Endothelial cell of umbilical vein (primary cell): ENCODE measurements around the gene DBT. TPM values are rescaled to one million over a fixed set of nuclear protein-coding genes. Genes with fewer than 3 reads are reported as not detected.

Source experiments
- BruUV-seq: library from RNA; stranded (reverse); fragments of 400-500 nt; replicated peaks from 2 replicates; lab custom pipeline; 2021; lab: Mats Ljungman, UMichigan
- CTCF ChIA-PET: fragments of 300-600, 350-600 bp; sonication (Branson Sonifier 250); formaldehyde crosslinking; loops from one replicate; lab custom pipeline; 2021; ENCODE audit warnings: antibody characterized with exemption, inconsistent platforms; lab: Charles Lee
- POLR2A ChIA-PET: fragments of 300-600, 350-600 bp; sonication (Branson Sonifier 250); formaldehyde crosslinking; loops from one replicate; lab custom pipeline; 2021; ENCODE audit warnings: antibody characterized with exemption, inconsistent platforms; lab: Charles Lee
- DNase-seq: peaks from one replicate; pipeline ENCODE4 v3.0.0-alpha.2; 2011; ENCODE audit warnings: low read depth, low spot score
- FAIRE-seq: peaks from 2 replicates; lab custom pipeline; 2011; peaks lifted over from hg19 to GRCh38; lab: Jason Lieb, UNC
- H2AFZ ChIP-seq: 2 replicates; pipeline ENCODE4 v1.6.0; 2012; ENCODE audit warnings: low read depth, low read length, control low read depth, inconsistent platforms
- H3K27ac ChIP-seq: 2 replicates; pipeline ENCODE4 v1.5.1; 2011; ENCODE audit warnings: low read depth, mild to moderate bottlenecking, control low read depth, low read length, moderate library complexity; ENCODE audit not compliant: insufficient read depth
- H3K27me3 ChIP-seq, 2 experiments: 2 replicates each; pipeline versions ENCODE4 v1.6.0 to v1.6.1; 2011; ENCODE audit warnings: low read length in 2 of 2, mixed read lengths in 1 of 2; ENCODE audit not compliant: control insufficient read depth in 2 of 2, insufficient read depth in 2 of 2
- H3K36me3 ChIP-seq, 2 experiments: 2 replicates in 1 of 2; 3 replicates in 1 of 2; pipeline ENCODE4 v1.5.1; 2011; ENCODE audit warnings: low read length in 2 of 2, mild to moderate bottlenecking in 1 of 2, moderate library complexity in 1 of 2; ENCODE audit not compliant: control insufficient read depth in 2 of 2, insufficient read depth in 2 of 2; ENCODE audit errors: extremely low read depth in 1 of 2
- H3K4me1 ChIP-seq: 3 replicates; pipeline ENCODE4 v1.5.1; 2011; ENCODE audit warnings: mild to moderate bottlenecking, low read length; ENCODE audit not compliant: control insufficient read depth, insufficient read depth; ENCODE audit errors: extremely low read depth
- H3K4me2 ChIP-seq: 2 replicates; pipeline ENCODE4 v1.6.1; 2011; ENCODE audit warnings: low read length, control low read depth, mixed read lengths; ENCODE audit not compliant: insufficient read depth
- H3K4me3 ChIP-seq, 3 experiments: fragments of 200-600 bp in 1 of 3; sonication (generic), shearing (Covaris generic) in 1 of 3; replicated peaks in 1 of 3; 2 replicates each; pipeline ENCODE4 v1.5.1; 2011 to 2016; ENCODE audit warnings: control low read depth in 3 of 3, low read length in 3 of 3, mild to moderate bottlenecking in 2 of 3, inconsistent platforms in 1 of 3, low read depth in 1 of 3, moderate library complexity in 1 of 3; ENCODE audit not compliant: insufficient read depth in 1 of 3
- H3K79me2 ChIP-seq: 2 replicates; pipeline ENCODE4 v1.6.0; 2012; ENCODE audit warnings: low read length, inconsistent platforms; ENCODE audit not compliant: control insufficient read depth, insufficient read depth
- H3K9ac ChIP-seq: replicated peaks from 2 replicates; pipeline ENCODE3; 2011; ENCODE audit warnings: low read length, control low read depth; ENCODE audit not compliant: insufficient read depth; ENCODE audit errors: extremely low read depth
- H3K9me1 ChIP-seq: replicated peaks from 3 replicates; pipeline ENCODE4 v1.6.0; 2011; ENCODE audit warnings: mild to moderate bottlenecking, low read length; ENCODE audit not compliant: control insufficient read depth, insufficient read depth; ENCODE audit errors: extremely low read depth
- H3K9me3 ChIP-seq: replicated peaks from 2 replicates; pipeline ENCODE4 v1.5.1; 2012; ENCODE audit warnings: low read length, inconsistent platforms; ENCODE audit not compliant: control insufficient read depth, insufficient read depth
- H4K20me1 ChIP-seq: replicated peaks from 2 replicates; pipeline ENCODE3; 2011; ENCODE audit warnings: mild to moderate bottlenecking, low read length; ENCODE audit not compliant: control insufficient read depth, insufficient read depth; ENCODE audit errors: extremely low read depth
- EZH2 ChIP-seq: IDR thresholded peaks from 2 replicates; pipeline ENCODE4 v1.6.1; 2012; ENCODE audit warnings: borderline replicate concordance, low read depth, mild to moderate bottlenecking, moderate library complexity, low read length, inconsistent platforms; ENCODE audit not compliant: severe bottlenecking
- FOS ChIP-seq: IDR thresholded peaks from 2 replicates; pipeline ENCODE4 v1.6.1; 2011; ENCODE audit warnings: mild to moderate bottlenecking, low read length, moderate library complexity, borderline replicate concordance; ENCODE audit not compliant: insufficient read depth
- GATA2 ChIP-seq: IDR thresholded peaks from 2 replicates; pipeline ENCODE4 v1.7.0; 2011; ENCODE audit warnings: low read depth, mild to moderate bottlenecking, moderate library complexity, mixed read lengths, low read length; ENCODE audit not compliant: insufficient read length, insufficient read depth
- JUN ChIP-seq: IDR thresholded peaks from 2 replicates; pipeline ENCODE4 v1.6.1; 2011; ENCODE audit warnings: borderline replicate concordance, low read depth; ENCODE audit not compliant: insufficient read length, insufficient read depth
- MYC ChIP-seq: IDR thresholded peaks from one replicate; pipeline ENCODE4 v1.6.1; 2011; ENCODE audit warnings: mild to moderate bottlenecking, low read depth, low read length
- POLR2A ChIP-seq: IDR thresholded peaks from 2 replicates; pipeline ENCODE4 v1.6.1; 2012; ENCODE audit warnings: low read depth, mild to moderate bottlenecking, control low read depth, low read length
- POLR2AphosphoS5 ChIP-seq: IDR thresholded peaks from 2 replicates; pipeline ENCODE4 v1.6.1; 2012; ENCODE audit warnings: low read depth, mild to moderate bottlenecking, control low read depth, low read length, moderate library complexity; ENCODE audit not compliant: insufficient read depth
- dilution Hi-C: fragments of 300-500 bp; cut with MboI; formaldehyde crosslinking; loops from one replicate; pipeline ENCODE4 v1.15.0; 2019; ENCODE audit warnings: low sequenced_read_pairs; ENCODE audit not compliant: extremely low pct_ligation_motif_present
- intact Hi-C: fragments of 100-400 bp; cut with micrococcal nuclease; formaldehyde crosslinking; loops from one replicate; pipeline ENCODE4 v1.10.0; 2022
- polyA plus RNA-seq, 4 experiments: library from polyadenylated mRNA; depleted of rRNA in 3 of 4; stranded (reverse) in 3 of 4; unstranded in 1 of 4; fragments of >200 nt; gene quantifications; 2 replicates each; pipeline versions ENCODE4 v1.2.1 to v1.2.3, GENCODE V29; 2011 to 2012; ENCODE audit warnings: missing spikeins in 1 of 4
- total RNA-seq: library from RNA; stranded (reverse); gene quantifications from 2 replicates; pipeline ENCODE4 v1.2.3, GENCODE V29; 2021
- TF ChIP-seq, protein P1 (sequence below), 2 donors: IDR thresholded peaks; 1 replicate in 1 of 2; 2 replicates in 1 of 2; pipeline ENCODE4 v1.5.1; 2011; ENCODE audit warnings: low read length in 2 of 2, mild to moderate bottlenecking in 2 of 2, moderate library complexity in 2 of 2, control low read depth in 1 of 2, inconsistent platforms in 1 of 2, low read depth in 1 of 2; ENCODE audit not compliant: insufficient read depth in 1 of 2; ENCODE audit errors: extremely low read depth in 1 of 2
- TF ChIP-seq, protein P2 (sequence below): IDR thresholded peaks from 2 replicates; pipeline ENCODE4 v1.6.1; 2011; ENCODE audit not compliant: insufficient read depth, insufficient read length

Gene DBT
- total and polyA plus RNA-seq, 2 donors (not counting 3 experiments of a cell fraction or from before 2014, with no cell fraction given): 1.6 to 7.9 TPM

DNA sequence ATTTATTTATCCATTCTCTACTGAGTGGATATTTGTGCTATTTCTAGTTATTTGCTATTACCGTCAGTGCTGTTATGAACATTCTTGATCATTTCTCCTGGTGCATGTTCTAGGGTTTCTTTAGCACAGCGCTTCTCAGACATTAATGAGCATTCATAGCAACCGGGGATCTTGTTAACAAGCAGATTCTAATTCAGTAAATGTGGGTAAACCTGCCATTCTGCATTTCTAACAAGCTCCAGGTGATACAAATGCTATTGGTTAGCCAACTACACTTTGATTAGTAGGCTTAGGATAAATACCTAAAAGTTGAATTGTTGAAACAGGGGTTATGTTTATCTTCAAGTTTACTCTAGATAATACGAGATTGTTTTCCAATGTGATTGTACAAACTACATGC, 3.3 kb upstream of the DBT start:
- Histone ChIP-seq H3K4me3 (no peak overlapping the region), H4K20me1 (no peaks in the 10 kb centered on the region), H3K9ac (no peak overlapping the region), H3K4me1 (peaks cover 10% of the 10 kb centered on the region), H3K27ac (no peak overlapping the region), H3K27me3 (peaks cover 0 to 6% of the 10 kb centered on the region in 2 experiments), H3K9me3 (no peaks in the 10 kb centered on the region), H2AFZ (no peak overlapping the region), H3K36me3 (no peaks in the 10 kb centered on the region), H3K4me2 (no peak overlapping the region), H3K9me1 (no peaks in the 10 kb centered on the region), H3K79me2 (peaks cover 10% of the 10 kb centered on the region)
- FAIRE-seq (no peak), DNase-seq (no peak)
- intact Hi-C loops (no loop called here), dilution Hi-C loops (no loop called here)
- ChIA-PET POLR2A (no interaction called here), CTCF (no interaction called here)
- no peak for TF ChIP-seq GATA2
- no peak for TF ChIP-seq JUN
- TF ChIP-seq POLR2A: no peak
- TF ChIP-seq, protein P1, sequence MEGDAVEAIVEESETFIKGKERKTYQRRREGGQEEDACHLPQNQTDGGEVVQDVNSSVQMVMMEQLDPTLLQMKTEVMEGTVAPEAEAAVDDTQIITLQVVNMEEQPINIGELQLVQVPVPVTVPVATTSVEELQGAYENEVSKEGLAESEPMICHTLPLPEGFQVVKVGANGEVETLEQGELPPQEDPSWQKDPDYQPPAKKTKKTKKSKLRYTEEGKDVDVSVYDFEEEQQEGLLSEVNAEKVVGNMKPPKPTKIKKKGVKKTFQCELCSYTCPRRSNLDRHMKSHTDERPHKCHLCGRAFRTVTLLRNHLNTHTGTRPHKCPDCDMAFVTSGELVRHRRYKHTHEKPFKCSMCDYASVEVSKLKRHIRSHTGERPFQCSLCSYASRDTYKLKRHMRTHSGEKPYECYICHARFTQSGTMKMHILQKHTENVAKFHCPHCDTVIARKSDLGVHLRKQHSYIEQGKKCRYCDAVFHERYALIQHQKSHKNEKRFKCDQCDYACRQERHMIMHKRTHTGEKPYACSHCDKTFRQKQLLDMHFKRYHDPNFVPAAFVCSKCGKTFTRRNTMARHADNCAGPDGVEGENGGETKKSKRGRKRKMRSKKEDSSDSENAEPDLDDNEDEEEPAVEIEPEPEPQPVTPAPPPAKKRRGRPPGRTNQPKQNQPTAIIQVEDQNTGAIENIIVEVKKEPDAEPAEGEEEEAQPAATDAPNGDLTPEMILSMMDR (IDR thresholded peaks at IDR 0.05; ENCODE audit: extremely low read depth in 1 of 2, insufficient read depth in 1 of 2, low read depth in 1 of 2, low read length in 2 of 2): no peak
- TF ChIP-seq POLR2AphosphoS5: no peak
- no peak for TF ChIP-seq EZH2
- TF ChIP-seq MYC: no peak
- TF ChIP-seq, protein P2, sequence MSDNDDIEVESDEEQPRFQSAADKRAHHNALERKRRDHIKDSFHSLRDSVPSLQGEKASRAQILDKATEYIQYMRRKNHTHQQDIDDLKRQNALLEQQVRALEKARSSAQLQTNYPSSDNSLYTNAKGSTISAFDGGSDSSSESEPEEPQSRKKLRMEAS: no peak
- no peak for TF ChIP-seq FOS
- no TSS peak for BruUV-seq
